Stimulated activated CD4-positive, alpha-beta T cell treated with anti-CD3 and anti-CD28 coated beads, Interleukin-1b, Interleukin-23, amount 100 ng/mL, for 1 hour (primary cell): ENCODE results near the gene DIAPH2.

ENCODE experiments used
- DNase-seq, 2 donors: peaks; one replicate each; pipeline ENCODE4 v3.0.0-alpha.2; 2020; ENCODE audit warnings: low read depth in 2 of 2

The DIAPH2 gene

GRCh38 chrX:96971812-96972211 lies 287.2 kb downstream of the DIAPH2 start:
- DNase-seq, result no peak

- DNase-seq, result no peak
These were observed 294.3 kb downstream of the DIAPH2 start for GRCh38 chrX:96978906-96979305.

GRCh38 chrX:96979766-96980165 lies 295.1 kb downstream of the DIAPH2 start:
- no peak for DNase-seq

GRCh38 chrX:96982161-96982560 lies 297.5 kb downstream of the DIAPH2 start:
- no peak for DNase-seq

GRCh38 chrX:96984538-96984937 lies 299.9 kb downstream of the DIAPH2 start:
- DNase-seq, result no peak

GRCh38 chrX:96985046-96985445 lies 300.4 kb downstream of the DIAPH2 start:
- no peak for DNase-seq

GRCh38 chrX:96987228-96987627 lies 302.6 kb downstream of the DIAPH2 start:
- no peak for DNase-seq

- no peak for DNase-seq
These were observed 305.4 kb downstream of the DIAPH2 start for GRCh38 chrX:96989830-96990571.

- no peak for DNase-seq
These were observed 309.5 kb downstream of the DIAPH2 start for GRCh38 chrX:96994093-96994492.

- no peak for DNase-seq
These were observed 312.6 kb downstream of the DIAPH2 start for GRCh38 chrX:96997196-96997595.

- no peak for DNase-seq
These were observed 316.2 kb downstream of the DIAPH2 start for GRCh38 chrX:97000682-97001368.

GRCh38 chrX:97006167-97006566 lies 321.5 kb downstream of the DIAPH2 start:
- no peak for DNase-seq

- no peak for DNase-seq
These were observed 324.7 kb downstream of the DIAPH2 start for GRCh38 chrX:97009391-97009790.

- DNase-seq, result no peak
These were observed 326.9 kb downstream of the DIAPH2 start for GRCh38 chrX:97011540-97011939.

GRCh38 chrX:97016106-97016505 lies 331.5 kb downstream of the DIAPH2 start:
- no peak for DNase-seq

- DNase-seq, result no peak
These were observed 337.0 kb downstream of the DIAPH2 start for GRCh38 chrX:97021680-97022079.

GRCh38 chrX:97026406-97026805 lies 341.8 kb downstream of the DIAPH2 start:
- no peak for DNase-seq

- DNase-seq, result no peak
These were observed 342.8 kb downstream of the DIAPH2 start for GRCh38 chrX:97027384-97027922.

GRCh38 chrX:97030463-97030862 lies 345.8 kb downstream of the DIAPH2 start:
- no peak for DNase-seq

- no peak for DNase-seq
These were observed 346.3 kb downstream of the DIAPH2 start for GRCh38 chrX:97030947-97031346.

- DNase-seq, result no peak
These were observed 354.9 kb downstream of the DIAPH2 start for GRCh38 chrX:97039363-97040029.

GRCh38 chrX:97045470-97045869 lies 360.8 kb downstream of the DIAPH2 start:
- no peak for DNase-seq

GRCh38 chrX:97046867-97047266 lies 362.2 kb downstream of the DIAPH2 start:
- DNase-seq, result no peak
